PC-3 (cell line): ENCODE results near the gene EFCC1.

Experiments used
- CTCF ChIP-seq: fragments of 300-600 bp; sonication (generic); conservative IDR thresholded peaks from 2 replicates; pipeline ENCODE4 v1.5.1; 2017; ENCODE audit warnings: antibody characterized with exemption, low read depth, mild to moderate bottlenecking, low read length
- EZH2 ChIP-seq: fragments of 300-600 bp; sonication (generic); IDR thresholded peaks from one replicate; pipeline ENCODE4 v1.6.1; 2017; ENCODE audit warnings: antibody characterized with exemption, mild to moderate bottlenecking, low read length; ENCODE audit not compliant: unreplicated experiment
- EZH2phosphoT487 ChIP-seq: fragments of 300-600 bp; sonication (generic); IDR thresholded peaks from 2 replicates; pipeline ENCODE4 v1.6.1; 2018; ENCODE audit warnings: mild to moderate bottlenecking, antibody characterized with exemption, low read length, borderline replicate concordance

GRCh38 chr3:129034642-129035041 lies 33.5 kb downstream of the EFCC1 start:
- TF ChIP-seq CTCF = no peak
- no peak for TF ChIP-seq EZH2phosphoT487
- no peak for TF ChIP-seq EZH2
